HG02759 (cell line): Measurements from ENCODE around the gene NOS3.

Experiments
- ATAC-seq: cut with Tn5 transposase; IDR thresholded peaks from one replicate; pipeline ENCODE4 v1.9.1; 2021; ENCODE audit warnings: mild to moderate bottlenecking, moderate library complexity; ENCODE audit not compliant: unreplicated experiment

NOS3 gene

DNA sequence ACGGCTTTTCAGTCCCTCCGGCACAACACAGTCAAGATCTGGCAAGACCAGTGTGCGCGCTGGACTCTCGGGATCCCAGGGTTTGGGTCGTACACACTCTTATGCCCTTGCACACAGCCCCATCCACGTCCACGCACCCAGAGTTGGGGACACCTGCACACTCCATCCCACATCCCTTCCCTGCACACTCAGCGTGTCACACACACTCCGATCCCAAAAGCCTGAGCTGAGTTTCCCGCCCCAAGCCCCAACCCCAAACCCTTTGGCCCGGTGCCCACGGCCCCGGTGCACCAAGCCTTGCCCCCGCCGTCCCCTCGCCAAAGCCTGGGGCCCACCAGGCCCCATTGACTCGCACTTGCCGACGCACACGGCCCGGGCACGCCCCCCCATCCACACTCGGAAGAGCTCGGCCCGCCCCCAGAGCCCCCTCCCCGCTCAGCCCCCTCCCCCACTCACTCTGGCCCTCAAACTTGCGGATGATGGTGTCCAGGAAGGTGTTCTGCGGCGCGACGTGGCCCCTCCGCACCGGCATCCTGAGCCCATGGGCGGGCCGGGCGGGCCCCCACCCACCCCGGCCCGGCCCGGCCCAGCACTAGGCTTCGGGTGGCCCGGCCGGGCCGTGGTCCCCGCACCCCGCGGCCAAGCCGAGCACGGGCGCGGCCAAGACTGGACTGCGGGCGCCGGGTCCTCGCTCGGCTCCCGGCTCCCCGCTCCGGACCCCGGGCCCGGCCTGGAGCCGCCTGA is 13.3 kb upstream of the NOS3 start:
- ATAC-seq: no peak

DNA sequence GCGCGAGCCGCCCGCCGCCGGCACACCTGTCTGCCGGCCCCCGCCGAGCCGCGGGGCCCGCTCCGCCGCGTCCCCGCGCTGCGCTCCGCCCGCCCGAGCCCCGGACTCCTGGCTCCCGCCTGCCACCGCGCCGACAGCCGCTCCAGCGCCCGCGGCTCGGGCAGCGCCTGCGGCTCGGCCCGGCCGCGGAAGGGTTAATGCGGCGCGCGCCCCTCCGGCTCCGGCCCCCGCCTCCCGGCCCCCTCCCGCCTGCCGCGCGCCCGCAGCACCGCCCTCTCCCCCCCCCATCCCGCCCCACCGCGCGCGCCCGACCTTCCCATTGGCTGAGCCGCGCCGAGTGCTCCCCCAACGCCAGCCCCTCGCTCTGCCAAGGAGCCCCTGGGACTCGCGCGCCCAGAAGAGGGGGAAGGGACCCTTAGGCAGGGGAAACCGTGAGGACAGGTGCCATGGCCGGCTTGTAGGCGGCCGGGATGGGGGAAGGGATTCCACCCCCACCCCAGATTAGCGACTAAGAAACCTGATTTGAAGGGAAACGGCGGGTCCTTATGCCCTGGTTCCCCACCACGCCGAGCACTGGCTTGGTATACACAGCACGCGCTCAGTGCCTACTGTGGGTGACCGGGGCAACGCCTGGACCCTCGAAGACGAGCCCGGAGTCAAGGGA is 12.6 kb upstream of the NOS3 start, which contains the start of gene KCNH2:
KCNH2 (minus strand) TSS at position 196 of the 664 bp plus-strand sequence. CDS start 408 bp downstream, outside the sequence.
- no peak for ATAC-seq

DNA sequence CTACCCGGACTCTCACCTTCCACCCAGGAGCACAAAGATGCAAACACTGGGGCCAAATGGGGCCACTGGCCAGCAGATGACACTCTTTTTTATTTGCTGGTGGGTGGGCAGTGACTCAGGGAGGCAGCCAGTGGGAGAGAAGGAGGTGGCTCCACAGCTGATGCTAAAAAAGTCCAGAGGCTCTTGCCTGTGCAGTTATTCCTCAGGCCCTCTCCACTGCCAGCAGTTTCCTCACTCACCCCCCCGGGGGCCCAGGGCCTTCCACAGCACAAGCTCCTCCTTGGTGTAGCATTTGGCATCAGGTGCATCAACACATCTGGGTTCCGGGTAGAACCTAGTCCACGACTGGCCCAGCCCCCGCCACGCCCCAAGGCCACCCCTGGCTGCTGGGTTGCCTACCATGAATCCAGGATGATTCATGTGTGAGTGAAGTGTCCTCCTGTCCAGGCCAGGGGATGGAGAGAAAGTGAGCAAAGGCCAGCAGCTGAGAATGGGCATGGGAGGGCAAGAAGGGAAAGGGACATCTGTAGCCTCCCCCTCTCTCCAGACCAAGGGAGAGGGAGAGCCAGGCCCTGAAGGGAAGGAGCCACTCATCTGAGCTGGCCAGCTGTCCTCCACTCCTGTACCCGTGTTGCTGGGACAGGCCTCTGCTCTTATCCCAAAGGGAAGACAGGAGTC is 11.0 kb upstream of the NOS3 start:
- no peak for ATAC-seq

DNA sequence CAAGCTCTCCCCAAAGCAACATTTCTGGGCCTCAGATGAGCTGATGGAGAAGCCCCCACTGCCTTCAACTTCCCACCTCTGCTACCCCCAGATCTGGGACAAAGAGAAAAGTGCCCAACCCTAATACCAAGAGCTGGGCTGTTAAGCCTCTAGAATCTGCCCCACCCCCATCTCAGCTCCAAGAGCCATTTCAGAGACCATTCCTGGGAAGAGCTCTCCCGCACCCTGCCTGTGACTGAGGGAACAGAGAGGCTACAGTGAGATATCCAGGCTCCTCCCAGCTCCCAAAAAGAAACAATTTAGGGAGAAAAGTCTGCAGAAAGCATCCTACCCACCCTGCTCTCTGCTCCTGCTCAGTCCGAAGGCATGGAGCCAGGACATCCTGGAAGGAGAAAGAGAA is 10.2 kb upstream of the NOS3 start:
- ATAC-seq: no peak

DNA sequence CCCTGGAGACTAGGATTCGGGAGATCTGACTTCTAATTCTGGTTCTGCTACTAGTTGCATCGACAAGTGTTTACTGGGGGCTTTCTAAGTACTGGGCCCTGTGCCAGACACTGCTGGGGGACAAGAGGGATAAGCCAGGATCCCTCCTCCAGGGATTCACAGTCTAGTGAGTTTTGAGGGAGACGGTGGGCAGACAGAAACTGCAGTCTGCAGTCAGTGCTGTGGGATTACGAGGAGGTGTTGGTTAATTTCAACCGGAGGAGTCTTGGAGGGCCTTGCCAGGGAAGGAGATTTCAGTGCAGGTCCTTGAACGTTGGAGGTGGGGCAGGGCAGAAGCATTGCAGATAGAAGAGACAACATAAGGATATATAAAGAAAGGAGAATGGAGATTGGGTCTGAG is 9.2 kb upstream of the NOS3 start:
- no peak for ATAC-seq

DNA sequence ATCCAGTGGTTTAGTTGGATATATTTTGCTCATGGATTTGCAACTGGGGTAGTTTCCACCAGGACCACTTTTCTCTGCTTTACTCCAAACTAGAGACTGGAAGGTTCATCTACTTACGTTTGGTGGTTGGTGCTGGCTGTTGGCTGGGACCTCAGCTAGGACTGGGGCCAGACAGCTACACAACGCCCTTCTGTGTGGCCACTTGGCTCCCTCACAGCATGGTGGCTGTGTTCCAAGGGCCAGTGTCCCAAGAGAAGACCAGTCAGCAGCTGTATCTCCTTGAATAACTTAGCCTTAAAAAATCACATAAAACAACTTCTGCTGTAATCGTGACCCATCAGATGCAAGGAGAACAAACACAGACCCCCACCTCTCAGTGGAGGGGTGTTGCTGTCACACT is 8.5 kb upstream of the NOS3 start:
- ATAC-seq: no peak

DNA sequence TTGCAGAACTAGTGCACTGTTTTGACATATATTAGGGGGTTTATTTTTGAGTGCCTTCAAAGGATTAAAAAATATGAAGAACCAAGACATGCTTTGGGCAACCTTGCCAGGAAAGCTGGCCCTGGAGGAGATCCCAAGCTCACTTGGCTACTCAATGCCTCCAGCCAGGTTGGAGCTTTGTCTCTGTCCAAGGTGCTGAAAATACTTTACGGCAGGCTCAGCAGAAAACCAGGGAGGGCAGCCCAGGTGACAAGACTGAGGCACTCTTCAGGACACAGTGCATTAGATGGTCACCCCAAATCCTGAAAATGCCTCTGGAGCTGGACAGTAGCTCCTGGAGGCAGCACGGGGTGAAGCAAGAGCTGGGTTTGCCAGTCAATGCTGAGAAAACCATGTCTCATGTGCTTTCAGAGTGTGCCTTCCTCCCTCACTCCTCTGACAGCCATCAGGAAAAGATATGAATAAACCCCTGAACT is 6.9 kb upstream of the NOS3 start:
- ATAC-seq: no peak

DNA sequence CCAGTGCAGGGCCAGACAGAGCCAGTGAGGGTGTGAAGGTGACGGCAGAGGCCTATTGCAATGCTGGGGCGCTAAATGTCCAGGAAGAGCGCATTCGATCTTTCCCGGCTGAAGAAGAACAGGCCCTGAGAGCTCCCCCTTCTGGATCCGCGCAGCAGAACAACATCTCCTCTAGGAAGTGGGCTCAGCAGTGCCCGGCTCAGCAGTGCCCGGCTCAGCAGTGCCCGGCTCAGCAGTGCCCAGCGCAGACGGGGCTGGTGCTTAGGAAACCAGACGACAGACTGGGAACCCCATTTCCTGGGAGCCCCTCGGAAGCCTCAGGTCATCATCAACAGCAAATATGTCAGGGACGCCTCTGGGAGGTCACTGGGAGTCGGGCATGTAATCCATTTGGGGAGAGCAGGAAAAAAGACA is 4.7 kb upstream of the NOS3 start:
- ATAC-seq: no peak

DNA sequence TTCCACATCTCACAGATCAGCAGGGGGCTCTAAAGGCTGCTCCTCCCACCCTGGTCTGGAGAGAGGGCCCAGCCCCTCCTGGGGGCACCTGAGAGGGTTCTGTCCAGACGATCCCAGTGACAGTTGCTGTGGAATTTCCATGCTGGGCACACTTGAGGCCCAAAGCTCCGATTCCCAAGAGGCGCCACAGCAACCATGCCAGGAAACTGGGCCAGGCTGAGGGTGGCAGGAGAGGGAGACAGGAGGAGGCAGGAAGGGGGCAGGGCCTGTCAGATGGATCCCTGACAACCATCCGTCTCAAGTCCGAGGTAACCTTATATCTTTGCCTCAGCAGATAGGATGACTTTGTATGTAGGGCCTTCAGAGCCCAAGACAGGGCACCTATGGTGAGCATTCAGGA is 4.3 kb upstream of the NOS3 start:
- no peak for ATAC-seq

DNA sequence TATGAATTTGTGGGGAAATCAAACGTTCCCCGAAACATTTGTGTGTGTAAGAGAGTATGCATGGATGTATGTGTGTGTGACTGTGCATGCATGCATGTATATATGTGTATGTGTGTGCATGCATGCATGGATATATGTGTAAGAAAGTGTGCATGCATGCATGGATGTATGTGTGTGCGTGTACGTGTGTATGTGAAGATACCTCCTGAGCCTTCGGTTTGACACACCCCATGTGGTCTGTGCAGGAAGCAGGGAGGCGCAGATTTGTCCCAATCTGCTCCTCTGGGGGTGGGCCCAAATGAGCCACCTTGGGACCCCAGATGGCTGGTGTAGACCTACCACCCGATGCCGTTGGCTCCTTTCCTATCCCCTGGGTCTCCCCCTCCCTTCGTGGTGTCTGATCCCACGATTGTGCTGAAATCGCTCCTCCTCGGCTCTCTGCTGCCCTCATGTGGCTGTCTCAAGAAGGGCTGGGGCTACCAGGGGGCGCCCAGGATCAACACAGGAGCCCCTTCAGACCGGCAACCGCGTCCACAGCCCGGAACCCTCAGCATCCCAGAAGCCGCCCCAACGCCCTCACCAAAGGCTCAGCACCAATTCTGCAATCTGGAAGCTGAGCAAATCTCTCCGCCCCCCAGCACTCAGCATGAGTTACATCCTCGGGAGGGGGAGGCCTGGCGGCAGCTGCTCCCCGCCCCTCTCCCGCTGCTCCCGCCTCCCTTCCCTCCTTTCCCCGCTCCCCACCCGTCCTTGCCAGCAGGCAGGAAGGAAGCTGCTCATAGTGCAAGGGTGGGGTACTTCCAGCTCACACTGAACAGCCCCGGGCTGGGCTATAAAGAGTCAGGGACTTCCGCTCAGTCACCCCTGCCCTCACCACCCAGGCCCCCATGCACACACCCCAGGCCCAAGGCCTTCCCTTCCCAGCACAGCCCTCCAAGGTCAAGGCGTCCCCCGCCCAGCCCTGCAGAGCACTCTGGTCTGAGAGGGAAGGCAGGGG is 2.3 kb upstream of the NOS3 start:
- no peak for ATAC-seq

DNA sequence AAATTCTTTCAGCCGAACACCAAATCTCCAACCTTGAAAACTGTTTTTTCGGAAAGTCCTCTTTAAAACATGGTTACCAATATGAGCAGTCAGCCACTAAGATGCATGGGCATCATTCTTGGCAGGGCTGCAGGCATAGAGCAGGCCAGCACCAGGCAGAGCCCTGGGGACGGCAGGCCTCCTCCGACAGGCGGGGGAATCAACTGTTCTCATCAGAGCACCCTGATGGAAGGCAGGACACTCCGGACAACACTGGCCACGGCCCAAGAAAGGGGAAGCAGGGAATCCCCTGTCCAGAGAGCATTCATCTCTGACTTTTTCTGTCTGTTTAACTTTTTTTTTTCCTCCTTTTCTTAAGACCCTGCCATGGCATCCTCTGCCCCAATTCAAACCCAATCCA is 1.4 kb upstream of the NOS3 start:
- ATAC-seq: no peak

DNA sequence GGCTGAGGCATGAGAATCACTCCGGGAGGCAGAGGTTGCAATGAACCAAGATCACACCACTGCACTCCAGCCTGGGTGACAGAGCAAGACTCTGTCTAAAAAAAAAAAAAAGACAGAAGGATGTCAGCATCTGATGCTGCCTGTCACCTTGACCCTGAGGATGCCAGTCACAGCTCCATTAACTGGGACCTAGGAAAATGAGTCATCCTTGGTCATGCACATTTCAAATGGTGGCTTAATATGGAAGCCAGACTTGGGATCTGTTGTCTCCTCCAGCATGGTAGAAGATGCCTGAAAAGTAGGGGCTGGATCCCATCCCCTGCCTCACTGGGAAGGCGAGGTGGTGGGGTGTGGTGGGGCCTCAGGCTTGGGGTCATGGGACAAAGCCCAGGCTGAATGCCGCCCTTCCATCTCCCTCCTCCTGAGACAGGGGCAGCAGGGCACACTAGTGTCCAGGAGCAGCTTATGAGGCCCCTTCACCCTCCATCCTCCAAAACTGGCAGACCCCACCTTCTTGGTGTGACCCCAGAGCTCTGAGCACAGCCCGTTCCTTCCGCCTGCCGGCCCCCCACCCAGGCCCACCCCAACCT is 1.3 kb downstream of the NOS3 start:
- no peak for ATAC-seq

DNA sequence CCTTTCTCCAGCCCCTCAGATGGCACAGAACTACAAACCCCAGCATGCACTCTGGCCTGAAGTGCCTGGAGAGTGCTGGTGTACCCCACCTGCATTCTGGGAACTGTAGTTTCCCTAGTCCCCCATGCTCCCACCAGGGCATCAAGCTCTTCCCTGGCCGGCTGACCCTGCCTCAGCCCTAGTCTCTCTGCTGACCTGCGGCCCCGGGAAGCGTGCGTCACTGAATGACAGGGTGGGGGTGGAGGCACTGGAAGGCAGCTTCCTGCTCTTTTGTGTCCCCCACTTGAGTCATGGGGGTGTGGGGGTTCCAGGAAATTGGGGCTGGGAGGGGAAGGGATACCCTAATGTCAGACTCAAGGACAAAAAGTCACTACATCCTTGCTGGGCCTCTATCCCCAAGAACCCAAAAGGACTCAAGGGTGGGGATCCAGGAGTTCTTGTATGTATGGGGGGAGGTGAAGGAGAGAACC is 2.1 kb downstream of the NOS3 start:
- peak; percentile 59 for ATAC-seq

DNA sequence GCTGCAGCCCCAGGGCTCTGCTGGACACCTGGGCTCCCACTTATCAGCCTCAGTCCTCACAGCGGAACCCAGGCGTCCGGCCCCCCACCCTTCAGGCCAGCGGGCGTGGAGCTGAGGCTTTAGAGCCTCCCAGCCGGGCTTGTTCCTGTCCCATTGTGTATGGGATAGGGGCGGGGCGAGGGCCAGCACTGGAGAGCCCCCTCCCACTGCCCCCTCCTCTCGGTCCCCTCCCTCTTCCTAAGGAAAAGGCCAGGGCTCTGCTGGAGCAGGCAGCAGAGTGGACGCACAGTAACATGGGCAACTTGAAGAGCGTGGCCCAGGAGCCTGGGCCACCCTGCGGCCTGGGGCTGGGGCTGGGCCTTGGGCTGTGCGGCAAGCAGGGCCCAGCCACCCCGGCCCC is 2.7 kb downstream of the NOS3 start:
- ATAC-seq: no peak

DNA sequence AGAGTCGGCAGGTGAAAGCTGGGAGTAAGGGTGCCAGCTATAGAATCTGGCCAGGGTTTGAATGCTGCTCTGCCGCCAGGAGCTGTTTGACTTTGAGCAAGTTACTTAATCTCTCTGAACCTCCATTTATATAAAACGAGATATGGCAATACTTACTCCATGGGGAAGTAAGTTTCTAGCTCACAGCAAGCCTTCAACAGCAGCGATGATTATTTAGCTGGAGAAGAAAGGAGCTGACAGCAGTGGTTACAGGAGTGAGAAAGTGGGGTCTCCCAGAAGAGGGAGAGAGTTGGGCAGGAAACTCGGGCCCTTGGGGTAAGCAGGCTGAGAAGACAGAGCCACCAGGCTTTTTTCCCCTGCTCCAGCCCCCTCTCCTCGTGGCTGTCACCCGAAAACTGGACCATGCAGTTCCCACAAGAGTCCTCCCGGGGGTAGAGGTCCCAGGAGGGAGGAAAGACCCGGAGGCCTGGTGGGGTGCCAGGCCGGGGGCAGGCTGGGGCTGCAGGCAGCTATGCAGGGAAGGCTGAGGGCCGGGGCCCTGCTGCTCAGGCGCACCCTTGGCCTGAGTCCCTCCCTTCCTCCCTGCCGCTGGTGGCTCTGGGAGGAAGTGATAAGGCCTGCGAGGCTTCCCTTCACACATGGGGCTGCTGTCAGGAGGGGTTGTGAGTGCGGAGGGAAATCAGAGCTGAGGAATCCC is 3.5 kb downstream of the NOS3 start:
- no peak for ATAC-seq

DNA sequence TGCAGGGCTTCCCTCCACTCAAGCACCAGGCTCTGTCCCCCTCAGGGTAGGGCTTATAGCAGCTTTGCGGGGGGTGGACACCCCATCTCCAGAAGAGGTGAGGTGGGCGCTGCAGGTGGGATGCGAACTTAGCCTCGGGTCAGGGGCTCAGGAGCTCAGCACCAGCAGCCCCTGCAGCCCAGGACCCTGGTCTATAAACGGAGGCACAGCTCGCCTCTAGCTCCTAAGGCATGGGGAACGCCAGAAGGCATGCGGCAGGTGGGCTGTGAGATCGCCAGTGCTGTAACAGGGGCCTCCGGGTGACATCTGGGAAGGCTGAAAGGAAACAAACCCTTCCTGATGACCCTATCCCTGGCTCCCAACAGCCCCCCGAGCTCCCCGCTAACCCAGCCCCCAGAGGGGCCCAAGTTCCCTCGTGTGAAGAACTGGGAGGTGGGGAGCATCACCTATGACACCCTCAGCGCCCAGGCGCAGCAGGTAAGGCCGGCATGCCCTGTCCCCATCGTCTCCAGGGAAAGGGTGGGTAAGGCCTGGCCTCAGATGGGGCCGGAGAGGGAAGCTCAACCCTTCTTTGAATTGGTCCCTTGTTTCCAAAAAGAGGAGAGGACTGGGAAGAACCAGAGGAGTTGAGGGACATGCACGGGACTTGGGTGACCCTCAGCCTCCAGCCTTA is 4.2 kb downstream of the NOS3 start:
- ATAC-seq: no peak

DNA sequence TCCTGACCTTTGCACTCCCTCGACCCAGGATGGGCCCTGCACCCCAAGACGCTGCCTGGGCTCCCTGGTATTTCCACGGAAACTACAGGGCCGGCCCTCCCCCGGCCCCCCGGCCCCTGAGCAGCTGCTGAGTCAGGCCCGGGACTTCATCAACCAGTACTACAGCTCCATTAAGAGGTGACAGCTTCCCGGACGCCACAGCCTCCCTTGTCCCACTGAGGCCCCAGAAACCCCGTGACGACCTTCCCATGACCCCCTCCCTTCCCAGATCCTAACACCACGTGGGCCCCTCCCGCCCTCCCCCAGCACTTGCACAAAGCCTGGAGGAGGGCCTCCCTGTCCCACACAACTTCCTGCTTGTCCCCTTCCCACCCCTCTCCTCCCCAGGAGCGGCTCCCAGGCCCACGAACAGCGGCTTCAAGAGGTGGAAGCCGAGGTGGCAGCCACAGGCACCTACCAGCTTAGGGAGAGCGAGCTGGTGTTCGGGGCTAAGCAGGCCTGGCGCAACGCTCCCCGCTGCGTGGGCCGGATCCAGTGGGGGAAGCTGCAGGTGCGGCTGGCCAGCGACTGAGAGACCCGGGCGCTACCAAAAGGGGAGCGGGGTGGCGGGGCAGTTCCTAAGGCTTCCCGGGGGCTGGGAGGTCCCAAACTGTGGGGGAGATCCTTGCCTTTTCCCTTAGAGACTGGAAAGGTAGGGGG is 5.7 kb downstream of the NOS3 start:
- no peak for ATAC-seq

DNA sequence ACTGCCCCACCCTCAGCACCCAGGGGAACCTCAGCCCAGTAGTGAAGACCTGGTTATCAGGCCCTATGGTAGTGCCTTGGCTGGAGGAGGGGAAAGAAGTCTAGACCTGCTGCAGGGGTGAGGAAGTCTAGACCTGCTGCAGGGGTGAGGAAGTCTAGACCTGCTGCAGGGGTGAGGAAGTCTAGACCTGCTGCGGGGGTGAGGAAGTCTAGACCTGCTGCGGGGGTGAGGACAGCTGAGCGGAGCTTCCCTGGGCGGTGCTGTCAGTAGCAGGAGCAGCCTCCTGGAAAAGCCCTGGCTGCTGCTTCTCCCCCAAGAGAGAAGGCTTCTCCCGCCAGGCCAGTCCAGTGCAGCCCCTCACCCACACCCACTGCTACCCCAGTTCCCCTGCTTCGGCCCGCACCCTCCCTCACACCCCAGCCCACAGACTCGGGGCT is 6.3 kb downstream of the NOS3 start:
- no peak for ATAC-seq
